K562 (cell line): ENCODE measurements around the gene AJAP1. TPM values are rescaled to one million over a fixed set of nuclear protein-coding genes. Genes with fewer than 3 reads are reported as not detected.

Experiments
- ATAC-seq: fragments of 200-7000 bp; cut with Tn5 transposase; 3 replicates; pipeline ENCODE4 v1.9.1; 2020; ENCODE audit warnings: moderate library complexity
- BruUV-seq: library from RNA; stranded (reverse); fragments of 400-500 nt; replicated peaks from 2 replicates; lab custom pipeline; 2021; lab: Mats Ljungman, UMichigan
- CTCF ChIA-PET: fragments of 300-600 bp; formaldehyde crosslinking; extraction: SDS; loops from one replicate; lab custom pipeline; 2021; ENCODE audit warnings: low intra/inter-chr PET ratio; lab: Yijun Ruan, JAX
- POLR2A ChIA-PET: fragments of 300-600, 350-650 bp; sonication (Branson Sonifier 250); formaldehyde crosslinking; extraction: SDS; loops from one replicate; lab custom pipeline; 2021; ENCODE audit warnings: antibody characterized with exemption, inconsistent platforms; lab: Yijun Ruan, JAX
- DNase-seq, 4 experiments: peaks; one replicate each; pipeline versions ENCODE4 v3.0.0 to v3.0.0-alpha.2; 2011 to 2018; ENCODE audit warnings: low spot score in 3 of 4, mixed read lengths in 3 of 4; ENCODE audit errors: extremely low read depth in 1 of 4
- FAIRE-seq: peaks from 2 replicates; lab custom pipeline; 2011; peaks lifted over from hg19 to GRCh38; lab: Jason Lieb, UNC
- H2AFZ ChIP-seq: 2 replicates; pipeline ENCODE4 v1.6.0; 2011; ENCODE audit warnings: low read depth, low read length, control low read depth, inconsistent platforms
- H3K27ac ChIP-seq: fragments of 200-600 bp; 3 replicates; pipeline ENCODE4 v1.8.0; 2011; ENCODE audit warnings: low read depth, mild to moderate bottlenecking, control low read depth, inconsistent platforms, low read length, moderate library complexity, mixed read lengths; ENCODE audit errors: extremely low read depth
- H3K27me3 ChIP-seq, 2 experiments: fragments of 300-600 bp in 1 of 2; 2 replicates in 1 of 2; 3 replicates in 1 of 2; pipeline versions ENCODE4 v1.6.0 to v1.8.0; 2011; ENCODE audit warnings: inconsistent platforms in 2 of 2, low read length in 2 of 2, mild to moderate bottlenecking in 1 of 2, mixed read lengths in 1 of 2, moderate library complexity in 1 of 2; ENCODE audit not compliant: control insufficient read depth in 2 of 2, insufficient read depth in 2 of 2
- H3K36me3 ChIP-seq: fragments of 300-600 bp; 3 replicates; pipeline ENCODE4 v1.8.0; 2011; ENCODE audit warnings: mild to moderate bottlenecking, low read length, inconsistent platforms; ENCODE audit not compliant: control insufficient read depth, insufficient read depth
- H3K4me1 ChIP-seq, 2 experiments: fragments of 200-600 bp in 1 of 2; replicated peaks in 1 of 2; 2 replicates in 1 of 2; 3 replicates in 1 of 2; pipeline versions ENCODE4 v1.5.1 to v1.8.0; 2011; ENCODE audit warnings: inconsistent platforms in 2 of 2, low read length in 2 of 2, mild to moderate bottlenecking in 1 of 2, mixed read lengths in 1 of 2, moderate library complexity in 1 of 2; ENCODE audit not compliant: control insufficient read depth in 2 of 2, insufficient read depth in 2 of 2
- H3K4me2 ChIP-seq: 2 replicates; pipeline ENCODE4 v1.6.1; 2011; ENCODE audit warnings: low read length, control low read depth, inconsistent platforms, mixed read lengths; ENCODE audit not compliant: insufficient read depth
- H3K4me3 ChIP-seq: fragments of 200-600 bp; sonication (generic), shearing (Covaris generic); 2 replicates; pipeline ENCODE4 v1.5.1; 2016; ENCODE audit warnings: control low read depth, inconsistent platforms
- H3K79me2 ChIP-seq: fragments of 200-600 bp; 3 replicates; pipeline ENCODE4 v1.8.0; 2011; ENCODE audit warnings: low read length, inconsistent platforms; ENCODE audit not compliant: control insufficient read depth, insufficient read depth
- H3K9ac ChIP-seq, 2 experiments: 2 replicates each; pipeline versions ENCODE4 v1.6.0 to v1.6.1; 2011; ENCODE audit warnings: low read depth in 2 of 2, low read length in 2 of 2, control low read depth in 1 of 2, inconsistent platforms in 1 of 2, mild to moderate bottlenecking in 1 of 2, mixed read lengths in 1 of 2; ENCODE audit not compliant: insufficient read depth in 1 of 2
- H3K9me1 ChIP-seq: one replicate; pipeline ENCODE4 v1.6.0; 2011; ENCODE audit warnings: inconsistent platforms, mild to moderate bottlenecking, low read length, moderate library complexity; ENCODE audit not compliant: control insufficient read depth, insufficient read depth
- H3K9me3 ChIP-seq: replicated peaks from 2 replicates; pipeline ENCODE4 v1.5.1; 2011; ENCODE audit warnings: low read depth, low read length, inconsistent platforms; ENCODE audit not compliant: control insufficient read depth, insufficient read depth
- H4K20me1 ChIP-seq: replicated peaks from 2 replicates; pipeline ENCODE4 v1.6.1; 2011; ENCODE audit warnings: low read length, inconsistent platforms, mixed read lengths; ENCODE audit not compliant: control insufficient read depth, insufficient read depth
- PML ChIP-seq: IDR thresholded peaks from 2 replicates; pipeline ENCODE4 v1.6.1; 2012; ENCODE audit warnings: low read length, inconsistent platforms
- WGBS: fragments of 100-300 bp; shearing (Covaris generic); methylation state at CpG from one replicate; pipeline ENCODE4 v1.1.6; 2016; ENCODE audit warnings: low coverage, mixed read lengths; ENCODE audit not compliant: insufficient coverage; ENCODE audit errors: missing lambda C conversion rate; 5-methylcytosine and 5-hydroxymethylcytosine counted together
- in situ Hi-C: fragments of 300-500 bp; cut with MboI; formaldehyde crosslinking; loops from 4 replicates; pipeline ENCODE4 v1.15.0; 2018; ENCODE audit warnings: inconsistent platforms, mixed read lengths
- intact Hi-C: fragments of 100-400 bp; cut with micrococcal nuclease; formaldehyde crosslinking; loops from 2 replicates; pipeline ENCODE4 v1.14.2; 2022
- polyA plus RNA-seq, 8 experiments: library from polyadenylated mRNA; depleted of rRNA in 4 of 8; stranded (reverse) in 5 of 8; unstranded in 3 of 8; fragments of >200 nt; fragmentation: Nextera tagmentation in 2 of 8; fragmentation: Illumina TruSeq in 1 of 8; extraction: Ambion mirVana in 2 of 8; extraction: Trizol in 1 of 8; gene quantifications; 2 replicates each; pipeline versions ENCODE4 v1.2.1 to v1.2.3, GENCODE V29; 2011 to 2014; ENCODE audit warnings: inconsistent platforms in 1 of 8, missing spikeins in 1 of 8
- total RNA-seq, 7 experiments: library from RNA; depleted of rRNA in 6 of 7; stranded (reverse); fragments of >200 nt in 6 of 7; fragmentation: Illumina TruSeq in 2 of 7; extraction: Trizol in 2 of 7; gene quantifications; 2 replicates each; pipeline versions ENCODE4 v1.2.1 to v1.2.3, GENCODE V29; 2011 to 2021; ENCODE audit warnings: low replicate concordance in 1 of 7
- TF ChIP-seq, protein P1 (sequence below): IDR thresholded peaks from 2 replicates; pipeline ENCODE4 v1.6.1; 2014; ENCODE audit warnings: antibody characterized with exemption
- TF ChIP-seq, protein P2 (sequence below): fragments of 450-650 bp; IDR thresholded peaks from 2 replicates; pipeline ENCODE4 v1.7.1; 2018; ENCODE audit warnings: mild to moderate bottlenecking, low read depth; ENCODE audit not compliant: partially characterized antibody
- TF ChIP-seq, protein P3 (sequence below): fragments of 250-450 bp; sonication (Bioruptor Pico); IDR thresholded peaks from 2 replicates; pipeline ENCODE4 v1.8.0; 2022; ENCODE audit warnings: inconsistent platforms

The AJAP1 gene
- total and polyA plus RNA-seq, 9 of the 15 experiments (the other 6 are each of a cell fraction or from before 2014, with no cell fraction given), result not detected

DNA sequence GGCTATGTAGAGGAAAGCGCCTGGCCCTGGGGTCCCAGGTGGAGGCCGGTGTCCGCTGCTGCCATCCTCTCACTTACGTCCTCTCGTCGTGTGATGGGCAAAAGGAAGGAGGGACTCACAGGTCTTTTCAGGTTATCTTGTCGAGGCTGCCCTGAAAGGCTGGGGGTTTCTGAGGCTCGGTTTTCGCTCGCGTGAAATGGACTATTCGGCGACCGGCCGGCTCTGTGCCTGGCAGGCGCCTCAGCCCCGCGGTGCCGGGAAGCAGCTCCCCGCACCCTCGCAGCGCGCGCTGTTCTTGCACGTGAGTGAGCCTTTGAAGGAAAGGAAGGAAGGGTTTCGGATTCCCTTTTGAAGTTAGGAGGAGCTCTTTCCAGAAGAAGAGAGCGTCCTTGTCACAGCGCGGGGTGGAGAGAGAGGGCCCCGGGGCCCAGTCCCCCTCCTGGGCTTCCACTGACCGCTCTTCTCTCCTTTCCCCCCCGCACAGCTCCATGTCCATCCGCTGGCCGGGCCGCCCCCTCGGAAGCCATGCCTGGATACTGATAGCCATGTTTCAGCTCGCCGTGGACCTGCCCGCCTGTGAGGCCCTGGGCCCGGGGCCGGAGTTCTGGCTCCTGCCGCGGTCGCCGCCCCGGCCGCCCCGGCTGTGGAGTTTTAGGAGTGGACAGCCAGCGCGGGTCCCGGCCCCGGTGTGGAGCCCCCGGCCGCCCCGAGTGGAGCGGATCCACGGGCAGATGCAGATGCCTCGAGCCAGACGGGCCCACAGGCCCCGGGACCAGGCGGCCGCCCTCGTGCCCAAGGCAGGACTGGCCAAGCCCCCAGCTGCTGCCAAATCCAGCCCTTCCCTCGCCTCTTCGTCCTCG lies 57.2 kb downstream of the AJAP1 start:
- Histone ChIP-seq H3K27ac (no peak overlapping the region), H3K4me3 (no peak overlapping the region), H3K27me3 (peaks cover 12 to 42% of the 10 kb centered on the region in 2 experiments; a peak in 4 of 5 replicates), H3K9ac (no peak overlapping the region), H3K4me1 (peaks cover 0 to 7% of the 10 kb centered on the region in 2 experiments; a peak in 1 of 5 replicates), H3K36me3 (no peaks in the 10 kb centered on the region), H2AFZ (no peak overlapping the region), H3K9me3 (no peaks in the 10 kb centered on the region; the same call in none of the 2 replicates), H3K79me2 (no peaks in the 10 kb centered on the region), H4K20me1 (no peaks in the 10 kb centered on the region), H3K9me1 (no peaks in the 10 kb centered on the region), H3K4me2 (no peak overlapping the region)
- no TSS peak for BruUV-seq
- WGBS, result under 1% methylated on average over 48 of the region's 66 CpGs
- ChIA-PET CTCF (no interaction called here), POLR2A (no interaction called here)
- intact Hi-C loops, result no loop called here
- in situ Hi-C loops, result no loop called here
- TF ChIP-seq, protein P1, sequence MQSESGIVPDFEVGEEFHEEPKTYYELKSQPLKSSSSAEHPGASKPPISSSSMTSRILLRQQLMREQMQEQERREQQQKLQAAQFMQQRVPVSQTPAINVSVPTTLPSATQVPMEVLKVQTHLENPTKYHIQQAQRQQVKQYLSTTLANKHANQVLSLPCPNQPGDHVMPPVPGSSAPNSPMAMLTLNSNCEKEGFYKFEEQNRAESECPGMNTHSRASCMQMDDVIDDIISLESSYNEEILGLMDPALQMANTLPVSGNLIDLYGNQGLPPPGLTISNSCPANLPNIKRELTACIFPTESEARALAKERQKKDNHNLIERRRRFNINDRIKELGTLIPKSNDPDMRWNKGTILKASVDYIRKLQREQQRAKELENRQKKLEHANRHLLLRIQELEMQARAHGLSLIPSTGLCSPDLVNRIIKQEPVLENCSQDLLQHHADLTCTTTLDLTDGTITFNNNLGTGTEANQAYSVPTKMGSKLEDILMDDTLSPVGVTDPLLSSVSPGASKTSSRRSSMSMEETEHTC, result no peak
- no peak for TF ChIP-seq PML
- TF ChIP-seq, protein P2, sequence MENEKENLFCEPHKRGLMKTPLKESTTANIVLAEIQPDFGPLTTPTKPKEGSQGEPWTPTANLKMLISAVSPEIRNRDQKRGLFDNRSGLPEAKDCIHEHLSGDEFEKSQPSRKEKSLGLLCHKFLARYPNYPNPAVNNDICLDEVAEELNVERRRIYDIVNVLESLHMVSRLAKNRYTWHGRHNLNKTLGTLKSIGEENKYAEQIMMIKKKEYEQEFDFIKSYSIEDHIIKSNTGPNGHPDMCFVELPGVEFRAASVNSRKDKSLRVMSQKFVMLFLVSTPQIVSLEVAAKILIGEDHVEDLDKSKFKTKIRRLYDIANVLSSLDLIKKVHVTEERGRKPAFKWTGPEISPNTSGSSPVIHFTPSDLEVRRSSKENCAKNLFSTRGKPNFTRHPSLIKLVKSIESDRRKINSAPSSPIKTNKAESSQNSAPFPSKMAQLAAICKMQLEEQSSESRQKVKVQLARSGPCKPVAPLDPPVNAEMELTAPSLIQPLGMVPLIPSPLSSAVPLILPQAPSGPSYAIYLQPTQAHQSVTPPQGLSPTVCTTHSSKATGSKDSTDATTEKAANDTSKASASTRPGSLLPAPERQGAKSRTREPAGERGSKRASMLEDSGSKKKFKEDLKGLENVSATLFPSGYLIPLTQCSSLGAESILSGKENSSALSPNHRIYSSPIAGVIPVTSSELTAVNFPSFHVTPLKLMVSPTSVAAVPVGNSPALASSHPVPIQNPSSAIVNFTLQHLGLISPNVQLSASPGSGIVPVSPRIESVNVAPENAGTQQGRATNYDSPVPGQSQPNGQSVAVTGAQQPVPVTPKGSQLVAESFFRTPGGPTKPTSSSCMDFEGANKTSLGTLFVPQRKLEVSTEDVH, result no peak
- TF ChIP-seq, protein P3, sequence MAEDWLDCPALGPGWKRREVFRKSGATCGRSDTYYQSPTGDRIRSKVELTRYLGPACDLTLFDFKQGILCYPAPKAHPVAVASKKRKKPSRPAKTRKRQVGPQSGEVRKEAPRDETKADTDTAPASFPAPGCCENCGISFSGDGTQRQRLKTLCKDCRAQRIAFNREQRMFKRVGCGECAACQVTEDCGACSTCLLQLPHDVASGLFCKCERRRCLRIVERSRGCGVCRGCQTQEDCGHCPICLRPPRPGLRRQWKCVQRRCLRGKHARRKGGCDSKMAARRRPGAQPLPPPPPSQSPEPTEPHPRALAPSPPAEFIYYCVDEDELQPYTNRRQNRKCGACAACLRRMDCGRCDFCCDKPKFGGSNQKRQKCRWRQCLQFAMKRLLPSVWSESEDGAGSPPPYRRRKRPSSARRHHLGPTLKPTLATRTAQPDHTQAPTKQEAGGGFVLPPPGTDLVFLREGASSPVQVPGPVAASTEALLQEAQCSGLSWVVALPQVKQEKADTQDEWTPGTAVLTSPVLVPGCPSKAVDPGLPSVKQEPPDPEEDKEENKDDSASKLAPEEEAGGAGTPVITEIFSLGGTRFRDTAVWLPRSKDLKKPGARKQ (CRISPR knock-in tag), result no peak
- ATAC-seq (no peak; the same call in 2 of the 3 replicates), DNase-seq (no peak), FAIRE-seq (no peak)
